Stimulated activated memory B cell treated with anti-CD40 and anti-IgM and Interleukin-4, amounts not matched to agents 10 μg/mL and 1 μg/mL and 100 μg/mL, for 72 hours (primary cell): ENCODE measurements around the gene AIG1.

ENCODE experiments used
- ATAC-seq: fragments of 150-1000 bp; cut with Tn5 transposase; 2 replicates; pipeline ENCODE4 v1.10.0; 2021
- H3K27ac Mint-ChIP-seq: one replicate; pipeline ENCODE4 v1.8.0; 2022; ENCODE audit warnings: mild to moderate bottlenecking, mixed read lengths
- H3K27me3 Mint-ChIP-seq: one replicate; pipeline ENCODE4 v1.8.0; 2022; ENCODE audit warnings: mixed read lengths
- H3K36me3 Mint-ChIP-seq: one replicate; pipeline ENCODE4 v1.8.0; 2022; ENCODE audit warnings: mixed read lengths
- H3K4me1 Mint-ChIP-seq: one replicate; pipeline ENCODE4 v1.8.0; 2022; ENCODE audit warnings: mixed read lengths
- H3K4me3 Mint-ChIP-seq: one replicate; pipeline ENCODE4 v1.8.0; 2022; ENCODE audit warnings: mild to moderate bottlenecking, moderate library complexity, mixed read lengths
- H3K9me3 Mint-ChIP-seq: one replicate; pipeline ENCODE4 v1.8.0; 2022; ENCODE audit warnings: mixed read lengths

Gene AIG1

DNA sequence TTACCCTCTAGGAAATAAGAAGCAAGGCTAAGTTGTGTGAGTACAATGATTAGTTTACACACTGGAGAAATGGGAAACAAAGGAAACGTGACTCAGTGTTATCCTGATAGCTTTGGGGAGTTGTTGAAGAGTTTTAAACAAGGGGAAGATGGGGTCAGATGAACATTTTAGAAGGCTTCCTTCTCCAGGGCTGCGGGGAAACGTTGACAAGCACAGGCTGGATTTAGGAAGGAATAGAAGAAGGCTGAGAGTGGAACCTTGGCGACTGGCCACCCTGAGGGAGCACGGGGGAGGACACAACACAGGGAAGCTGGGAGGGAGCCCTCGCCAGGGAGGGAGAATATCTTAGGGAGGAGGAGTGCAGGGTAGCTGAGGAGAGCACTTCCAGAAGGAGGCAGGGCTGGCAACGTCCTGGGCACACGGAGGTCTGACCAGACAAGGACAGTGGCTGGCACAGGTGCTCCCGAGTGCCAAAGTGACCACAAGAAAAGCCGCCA lies 134.7 kb downstream of the AIG1 start:
- Mint-ChIP-seq H3K4me1 (no peaks in the 10 kb centered on the region), H3K36me3 (peaks cover 27% of the 10 kb centered on the region), H3K27me3 (no peaks in the 10 kb centered on the region), H3K4me3 (no peak overlapping the region), H3K9me3 (no peaks in the 10 kb centered on the region), H3K27ac (no peak overlapping the region)
- ATAC-seq: no peak

DNA sequence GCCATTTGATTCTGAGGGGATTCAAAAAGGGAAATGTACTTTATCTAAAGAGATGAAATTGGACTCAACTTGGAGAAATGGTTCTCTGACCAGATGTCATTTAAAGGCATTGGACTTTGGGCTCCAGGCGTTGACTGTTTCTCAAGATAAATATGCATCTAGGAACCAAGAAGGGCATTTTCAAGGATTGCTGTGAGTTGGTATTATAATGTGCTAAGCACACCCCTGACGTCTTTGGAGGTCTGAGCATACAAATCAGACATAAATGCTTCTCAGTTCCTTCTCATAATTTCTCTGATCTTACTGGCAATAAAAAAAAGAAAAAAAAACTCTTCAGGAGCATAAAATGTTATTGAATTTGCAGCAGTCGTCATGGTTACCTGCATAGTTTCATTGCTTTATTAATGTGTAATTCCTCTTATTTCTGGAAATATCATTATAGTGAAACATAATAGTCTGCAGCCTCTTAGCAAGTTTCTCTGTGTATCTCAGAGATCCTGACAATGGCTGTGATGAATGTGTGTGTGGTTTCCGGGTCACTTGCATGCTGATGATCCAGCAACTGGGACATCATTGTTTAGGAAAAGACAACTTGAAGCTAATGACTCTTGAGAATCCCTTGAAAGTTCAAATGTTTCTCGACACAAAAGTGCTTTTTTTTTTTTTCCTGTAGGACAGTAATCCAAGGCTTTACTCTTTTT lies 136.0 kb downstream of the AIG1 start:
- Mint-ChIP-seq H3K36me3 (peaks cover 23% of the 10 kb centered on the region), H3K27me3 (no peaks in the 10 kb centered on the region), H3K4me3 (no peak overlapping the region), H3K4me1 (no peaks in the 10 kb centered on the region), H3K27ac (no peak overlapping the region), H3K9me3 (no peaks in the 10 kb centered on the region)
- no peak for ATAC-seq

- peaks cover 22% of the 10 kb centered on the region for H3K36me3 Mint-ChIP-seq
- no peak overlapping the region for H3K27ac Mint-ChIP-seq
- H3K27me3 Mint-ChIP-seq: no peaks in the 10 kb centered on the region
- no peak overlapping the region for H3K4me3 Mint-ChIP-seq
- no peaks in the 10 kb centered on the region for H3K9me3 Mint-ChIP-seq
- H3K4me1 Mint-ChIP-seq: no peaks in the 10 kb centered on the region
- ATAC-seq: no peak
Measured at GRCh38 chr6:143197377-143197776, 136.7 kb downstream of the AIG1 start.

- H3K4me3 Mint-ChIP-seq: no peak overlapping the region
- H3K27ac Mint-ChIP-seq: no peak overlapping the region
- H3K4me1 Mint-ChIP-seq: no peaks in the 10 kb centered on the region
- no peaks in the 10 kb centered on the region for H3K9me3 Mint-ChIP-seq
- H3K36me3 Mint-ChIP-seq: peaks cover 24% of the 10 kb centered on the region
- H3K27me3 Mint-ChIP-seq: no peaks in the 10 kb centered on the region
- ATAC-seq: no peak
Measured at GRCh38 chr6:143198312-143198711, 137.6 kb downstream of the AIG1 start.

DNA sequence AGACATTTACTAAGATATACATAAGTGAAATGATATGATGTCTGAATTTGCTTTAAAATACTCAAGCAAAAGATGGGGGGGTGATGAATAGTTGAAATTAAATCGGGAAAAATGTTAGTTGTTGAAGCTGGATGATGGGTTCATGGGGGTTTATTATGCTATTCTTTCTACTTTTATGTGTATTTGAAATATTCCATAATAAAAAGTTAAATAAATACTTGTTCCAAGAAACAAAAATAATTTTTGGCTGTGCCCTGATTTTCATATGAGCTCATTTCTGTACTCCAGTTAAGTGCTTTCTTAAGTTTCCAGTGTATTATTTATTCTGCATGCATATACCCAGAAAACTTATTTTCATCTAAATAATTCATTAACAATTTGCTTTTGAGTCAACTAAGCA lies 138.6 kb downstream of the AIG1 start:
- no peak overlapping the region for H3K27ac Mint-ChIP-seq
- ATAC-seq: no peak
- H3K4me1 Mint-ChIP-seq: no peaks in the 10 kb centered on the region
- no peaks in the 10 kb centered on the region for H3K9me3 Mint-ChIP-seq
- H3K36me3 Mint-ChIP-seq: peaks cover 23% of the 10 kb centered on the region
- no peak overlapping the region for H3K4me3 Mint-ChIP-seq
- no peaks in the 10 kb centered on the region for H3K27me3 Mint-ChIP-seq

- no peaks in the 10 kb centered on the region for H3K4me1 Mint-ChIP-seq
- no peaks in the 10 kb centered on the region for H3K27me3 Mint-ChIP-seq
- no peak overlapping the region for H3K4me3 Mint-ChIP-seq
- H3K9me3 Mint-ChIP-seq: no peaks in the 10 kb centered on the region
- no peak for ATAC-seq
- H3K27ac Mint-ChIP-seq: no peak overlapping the region
- peaks cover 18% of the 10 kb centered on the region for H3K36me3 Mint-ChIP-seq
Measured at GRCh38 chr6:143200167-143200770, 139.6 kb downstream of the AIG1 start.

GRCh38 chr6:143204045-143204444 lies 143.4 kb downstream of the AIG1 start:
- no peak for ATAC-seq
- Mint-ChIP-seq H3K27me3 (no peaks in the 10 kb centered on the region), H3K4me1 (no peaks in the 10 kb centered on the region), H3K36me3 (peaks cover 18% of the 10 kb centered on the region), H3K4me3 (no peak overlapping the region), H3K27ac (no peak overlapping the region), H3K9me3 (no peaks in the 10 kb centered on the region)

DNA sequence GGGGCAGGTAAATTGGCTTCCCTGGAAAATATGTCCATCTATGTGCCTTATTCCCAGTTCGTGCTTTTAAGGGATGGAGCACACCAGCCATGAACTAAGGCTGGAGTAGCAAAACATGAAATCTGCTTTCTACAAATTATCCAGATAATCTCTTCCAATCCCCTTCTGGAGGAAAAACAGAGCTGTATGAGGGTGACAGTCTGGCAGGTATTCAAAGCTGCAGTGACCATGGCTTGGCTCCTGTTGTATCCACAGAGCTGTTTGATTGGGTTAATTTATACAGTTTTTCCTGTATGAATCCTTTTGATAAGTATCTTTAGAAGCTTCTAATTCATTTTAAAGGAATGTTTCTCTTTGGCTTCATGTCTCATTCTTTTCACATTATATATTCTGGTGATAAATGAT lies 144.4 kb downstream of the AIG1 start:
- Mint-ChIP-seq H3K9me3 (peaks cover 3% of the 10 kb centered on the region), H3K36me3 (peaks cover 22% of the 10 kb centered on the region), H3K27ac (no peak overlapping the region), H3K4me3 (no peak overlapping the region), H3K27me3 (no peaks in the 10 kb centered on the region), H3K4me1 (no peaks in the 10 kb centered on the region)
- ATAC-seq: no peak

DNA sequence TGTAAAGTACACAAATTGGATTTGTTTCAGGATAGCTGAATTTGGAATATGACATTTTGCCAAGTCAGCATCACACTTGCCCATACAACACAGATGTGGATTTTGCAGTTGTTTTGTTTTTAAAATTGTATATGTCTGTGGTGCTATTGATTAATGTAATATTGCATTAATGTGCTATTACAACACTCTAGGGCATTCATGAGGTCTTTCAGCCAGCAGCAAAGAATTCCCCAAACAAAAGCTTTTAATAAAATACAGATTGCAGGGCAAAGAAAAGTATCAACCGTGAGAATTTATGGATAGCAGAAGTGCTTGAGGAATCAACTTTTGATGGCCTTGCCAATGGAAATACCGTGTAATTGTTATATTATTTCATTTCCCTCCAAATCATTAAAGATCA lies 144.9 kb downstream of the AIG1 start:
- Mint-ChIP-seq H3K27ac (no peak overlapping the region), H3K36me3 (peaks cover 23% of the 10 kb centered on the region), H3K27me3 (no peaks in the 10 kb centered on the region), H3K9me3 (peaks cover 3% of the 10 kb centered on the region), H3K4me3 (no peak overlapping the region), H3K4me1 (no peaks in the 10 kb centered on the region)
- ATAC-seq: no peak

DNA sequence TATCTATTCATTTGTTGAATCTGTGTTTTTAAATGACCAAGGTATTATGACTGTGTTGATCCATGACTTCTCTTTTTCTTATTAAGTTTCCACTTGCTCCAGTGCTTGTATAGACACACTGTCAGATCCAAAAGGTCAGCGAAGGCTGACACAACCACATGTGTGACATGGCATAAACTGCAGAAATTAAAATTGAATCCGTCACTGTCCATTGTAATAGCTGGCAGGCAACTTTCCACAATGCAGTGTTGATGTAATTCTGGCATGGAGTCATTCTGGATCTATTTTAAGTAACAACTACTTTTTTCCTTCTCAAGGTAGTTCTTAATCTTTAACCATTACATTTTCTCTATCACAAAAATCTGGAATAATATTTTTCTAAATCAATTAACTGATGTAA lies 145.3 kb downstream of the AIG1 start:
- ATAC-seq: no peak
- Mint-ChIP-seq H3K9me3 (peaks cover 3% of the 10 kb centered on the region), H3K4me1 (no peaks in the 10 kb centered on the region), H3K27ac (no peak overlapping the region), H3K4me3 (no peak overlapping the region), H3K27me3 (no peaks in the 10 kb centered on the region), H3K36me3 (peaks cover 19% of the 10 kb centered on the region)

- peaks cover 19% of the 10 kb centered on the region for H3K36me3 Mint-ChIP-seq
- peaks cover 3% of the 10 kb centered on the region for H3K9me3 Mint-ChIP-seq
- H3K4me1 Mint-ChIP-seq: no peaks in the 10 kb centered on the region
- no peak overlapping the region for H3K27ac Mint-ChIP-seq
- no peaks in the 10 kb centered on the region for H3K27me3 Mint-ChIP-seq
- no peak overlapping the region for H3K4me3 Mint-ChIP-seq
- ATAC-seq: no peak
Measured at GRCh38 chr6:143206550-143206949, 145.9 kb downstream of the AIG1 start.

GRCh38 chr6:143210420-143210819 lies 149.7 kb downstream of the AIG1 start:
- Mint-ChIP-seq H3K27me3 (no peaks in the 10 kb centered on the region), H3K27ac (no peak overlapping the region), H3K9me3 (peaks cover 3% of the 10 kb centered on the region), H3K4me3 (no peak overlapping the region), H3K4me1 (no peaks in the 10 kb centered on the region), H3K36me3 (peaks cover 9% of the 10 kb centered on the region)
- no peak for ATAC-seq

- peaks cover 13% of the 10 kb centered on the region for H3K36me3 Mint-ChIP-seq
- H3K27ac Mint-ChIP-seq: no peak overlapping the region
- H3K4me3 Mint-ChIP-seq: no peak overlapping the region
- no peak for ATAC-seq
- no peaks in the 10 kb centered on the region for H3K27me3 Mint-ChIP-seq
- peaks cover 3% of the 10 kb centered on the region for H3K9me3 Mint-ChIP-seq
- H3K4me1 Mint-ChIP-seq: no peaks in the 10 kb centered on the region
Measured at GRCh38 chr6:143213859-143214376, 153.2 kb downstream of the AIG1 start.

GRCh38 chr6:143215363-143215762 lies 154.7 kb downstream of the AIG1 start:
- H3K9me3 Mint-ChIP-seq: no peaks in the 10 kb centered on the region
- ATAC-seq: no peak
- H3K4me1 Mint-ChIP-seq: no peaks in the 10 kb centered on the region
- H3K4me3 Mint-ChIP-seq: no peak overlapping the region
- no peak overlapping the region for H3K27ac Mint-ChIP-seq
- no peaks in the 10 kb centered on the region for H3K27me3 Mint-ChIP-seq
- peaks cover 14% of the 10 kb centered on the region for H3K36me3 Mint-ChIP-seq

GRCh38 chr6:143215771-143216170 lies 155.1 kb downstream of the AIG1 start:
- no peak for ATAC-seq
- Mint-ChIP-seq H3K4me1 (no peaks in the 10 kb centered on the region), H3K4me3 (no peak overlapping the region), H3K27me3 (no peaks in the 10 kb centered on the region), H3K27ac (no peak overlapping the region), H3K36me3 (peaks cover 16% of the 10 kb centered on the region), H3K9me3 (no peaks in the 10 kb centered on the region)

DNA sequence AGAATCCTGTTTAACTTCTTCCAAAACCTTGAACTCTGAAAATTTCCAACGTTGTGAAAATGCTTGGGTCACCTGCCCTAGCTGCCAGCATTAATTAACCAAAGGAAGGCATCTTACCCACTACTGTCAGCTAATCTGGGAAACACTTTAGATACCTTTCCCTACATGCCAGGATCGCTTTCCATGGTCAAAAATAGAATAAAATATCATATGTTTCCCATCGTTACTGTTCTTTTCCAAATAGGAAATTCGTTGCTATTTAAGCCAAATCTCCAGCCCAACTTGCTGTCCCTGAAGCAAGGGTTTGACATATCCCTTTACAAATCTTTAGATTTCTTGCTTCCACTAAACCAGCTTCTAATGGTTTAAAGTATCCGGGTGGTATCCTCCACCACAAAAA lies 157.5 kb downstream of the AIG1 start:
- Mint-ChIP-seq H3K9me3 (no peaks in the 10 kb centered on the region), H3K27ac (no peak overlapping the region), H3K4me1 (no peaks in the 10 kb centered on the region), H3K4me3 (no peak overlapping the region), H3K27me3 (no peaks in the 10 kb centered on the region), H3K36me3 (peaks cover 18% of the 10 kb centered on the region)
- no peak for ATAC-seq
